Measurements from ENCODE around the gene ANKRD24. TPM values are rescaled to one million over a fixed set of nuclear protein-coding genes. Genes with fewer than 3 reads are reported as not detected.
A peak's percentile ranks its signal among the peaks of the same experiment; 100 is the strongest.
"Not testable (repeated sequence)": the region's sequence is repeated elsewhere in the genome, so short reads cannot be mapped to it uniquely, and the experiment has no call there.

The ANKRD24 gene
- total RNA-seq, 4 donors from 2014 or later = 0.30 to 1.7 (median 0.61) TPM

- DNase-seq (ENCODE audit: low spot score in 2 of 2) = no peak
- Histone ChIP-seq H3K9me3 (no peaks in the 10 kb centered on the region), H3K36me3 (no peaks in the 10 kb centered on the region), H3K4me3 (no peak overlapping the region), H3K4me1 (peaks cover 0 to 10% (median 0%) of the 10 kb centered on the region in 4 donors), H3K27me3 (no peaks in the 10 kb centered on the region), H3K27ac (no peak overlapping the region)
- WGBS, 2 donors = 21 to 25% methylated on average over 12 of the region's 12 CpGs
- TF ChIP-seq EP300 (IDR thresholded peaks at IDR 0.05) (no peak), CTCF (IDR thresholded peaks at IDR 0.05) (peak; percentile 19 to 58 (median 51))
Observed at GRCh38 chr19:4140237-4140711, 42.2 kb upstream of the ANKRD24 start.

- H3K9me3 ChIP-seq; H3K4me3 ChIP-seq; H3K27me3 ChIP-seq; DNase-seq (ENCODE audit: low spot score in 2 of 2); H3K36me3 ChIP-seq: not testable (repeated sequence)
- 92 to 93% methylated on average over 1 of the region's 1 CpG for WGBS, 2 donors
- H3K27ac ChIP-seq = peak overlapping the region in 1 of 4 donors; percentile 40
- H3K4me1 ChIP-seq = peaks cover 0 to 10% (median 0%) of the 10 kb centered on the region in 4 donors
Observed at GRCh38 chr19:4142916-4143315, 39.6 kb upstream of the ANKRD24 start.

- Histone ChIP-seq H3K27me3 (peaks cover 0 to 25% of the 10 kb centered on the region in 2 donors), H3K9me3 (no peaks in the 10 kb centered on the region), H3K27ac (peak overlapping the region in 1 of 4 donors; percentile 53), H3K4me1 (peaks cover 0 to 9% (median 0%) of the 10 kb centered on the region in 4 donors), H3K4me3 (no peak overlapping the region), H3K36me3 (no peaks in the 10 kb centered on the region)
- WGBS, 2 donors = 23 to 28% methylated on average over 6 to 7 of the region's 7 CpGs
- TF ChIP-seq POLR2A (IDR thresholded peaks at IDR 0.05) (no peak), EP300 (IDR thresholded peaks at IDR 0.05) (no peak), CTCF (IDR thresholded peaks at IDR 0.05) (no peak)
- DNase-seq (ENCODE audit: low spot score in 2 of 2) = no peak
Observed at GRCh38 chr19:4144666-4145249, 37.7 kb upstream of the ANKRD24 start.

GRCh38 chr19:4149518-4150288 lies 32.8 kb upstream of the ANKRD24 start:
- TF ChIP-seq POLR2A (IDR thresholded peaks at IDR 0.05) = no peak
- TF ChIP-seq EP300 (IDR thresholded peaks at IDR 0.05) = no peak
- no peak for TF ChIP-seq CTCF (IDR thresholded peaks at IDR 0.05)
- Histone ChIP-seq H3K36me3 (no peaks in the 10 kb centered on the region), H3K27ac (peak overlapping the region in 1 of 4 donors; percentile 45), H3K4me1 (no peaks in the 10 kb centered on the region), H3K27me3 (peaks cover 0 to 65% of the 10 kb centered on the region in 2 donors), H3K9me3 (no peaks in the 10 kb centered on the region), H3K4me3 (no peak overlapping the region)
- 56 to 60% methylated on average over 17 of the region's 17 CpGs for WGBS, 2 donors
- DNase-seq (ENCODE audit: low spot score in 2 of 2) = no peak

- H3K27me3 ChIP-seq = peaks cover 0 to 62% of the 10 kb centered on the region in 2 donors
- H3K4me1 ChIP-seq = no peaks in the 10 kb centered on the region
- no peak for DNase-seq (ENCODE audit: low spot score in 2 of 2)
- 63 to 64% methylated on average over 6 of the region's 6 CpGs for WGBS, 2 donors
- H3K9me3 ChIP-seq = no peaks in the 10 kb centered on the region
- H3K36me3 ChIP-seq = no peaks in the 10 kb centered on the region
- no peak overlapping the region for H3K4me3 ChIP-seq
- no peak overlapping the region for H3K27ac ChIP-seq
- TF ChIP-seq POLR2A (IDR thresholded peaks at IDR 0.05) = no peak
- TF ChIP-seq CTCF (IDR thresholded peaks at IDR 0.05) = no peak
- no peak for TF ChIP-seq EP300 (IDR thresholded peaks at IDR 0.05)
Observed at GRCh38 chr19:4151623-4152022, 30.9 kb upstream of the ANKRD24 start.

Measured in tibial nerve (tissue), 4 donors.